Neural crest cell (in vitro differentiated cells): ENCODE data around the gene RHBDF2. TPM values are rescaled to one million over a fixed set of nuclear protein-coding genes. Genes with fewer than 3 reads are reported as not detected.
A peak's percentile ranks its signal among the peaks of the same experiment; 100 is the strongest.

ENCODE experiments used
- DNase-seq: peaks from one replicate; pipeline ENCODE4 v3.0.0; 2021; ENCODE audit warnings: low read depth, mixed read lengths, low spot score
- H3K27ac Mint-ChIP-seq: one replicate; pipeline ENCODE4 v1.8.0; 2021; ENCODE audit warnings: mild to moderate bottlenecking, mixed read lengths; ENCODE audit not compliant: unreplicated experiment
- H3K27me3 Mint-ChIP-seq: 2 replicates; pipeline ENCODE4 v1.8.0; 2021; ENCODE audit warnings: low read depth, mild to moderate bottlenecking, mixed read lengths
- H3K36me3 Mint-ChIP-seq: 2 replicates; pipeline ENCODE4 v1.8.0; 2021; ENCODE audit warnings: low read depth, mild to moderate bottlenecking, mixed read lengths
- H3K4me1 Mint-ChIP-seq: 2 replicates; pipeline ENCODE4 v1.8.0; 2021; ENCODE audit warnings: mixed read lengths
- H3K4me3 Mint-ChIP-seq: one replicate; pipeline ENCODE4 v1.8.0; 2021; ENCODE audit warnings: mild to moderate bottlenecking, mixed read lengths
- H3K9me3 Mint-ChIP-seq: 2 replicates; pipeline ENCODE4 v1.8.0; 2021; ENCODE audit warnings: mixed read lengths
- CTCF ChIP-seq: fragments of 200-600 bp; sonication (generic); conservative IDR thresholded peaks from 2 replicates; pipeline ENCODE4 v1.5.0; 2021; ENCODE audit warnings: antibody characterized with exemption, mild to moderate bottlenecking
- total RNA-seq: library from RNA; stranded (reverse); gene quantifications from 2 replicates; pipeline ENCODE4 v1.2.1, GENCODE V29; 2021

RHBDF2 gene
- total RNA-seq, 1 donor from 2014 or later: 3.6 TPM

DNA sequence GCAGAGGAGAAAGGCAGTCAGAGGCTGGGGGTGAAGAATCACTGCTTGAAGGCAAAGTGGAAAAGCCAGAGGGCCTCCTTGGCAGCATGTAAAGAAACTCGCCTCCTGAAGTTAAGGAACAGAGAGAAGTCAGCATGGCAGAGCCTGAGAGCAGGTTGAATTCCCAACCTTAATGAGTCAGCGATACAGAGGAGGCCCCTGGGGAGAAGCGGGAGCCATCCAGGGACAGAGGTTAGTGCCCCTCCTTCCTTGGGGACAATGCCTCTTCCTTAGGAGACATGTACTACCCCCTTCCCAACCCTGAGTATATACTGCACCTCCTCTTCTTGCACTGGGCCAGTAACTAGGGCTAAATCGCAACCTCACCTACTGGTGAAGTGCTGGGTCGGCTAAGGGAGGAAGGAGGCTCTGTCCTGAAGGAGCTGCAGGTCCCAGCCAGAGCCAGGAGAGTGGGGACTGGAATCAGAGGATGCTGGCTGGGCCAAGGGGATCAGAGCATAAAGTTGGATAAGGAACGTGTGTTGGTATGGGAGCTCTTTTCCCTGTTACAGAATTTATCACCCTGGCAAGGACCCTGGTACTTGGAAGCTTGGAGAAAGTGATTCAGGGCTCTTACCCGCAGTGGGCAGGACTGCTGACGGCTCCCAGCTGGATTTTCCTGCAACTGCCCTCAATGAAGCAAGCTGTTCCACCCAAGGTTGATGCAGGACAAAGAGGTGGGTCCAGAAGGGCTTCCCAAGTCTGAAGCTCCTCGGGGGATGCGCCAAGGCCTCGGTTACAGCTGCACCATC is 39.3 kb downstream of the RHBDF2 start:
- H3K4me1 Mint-ChIP-seq: peaks cover 5% of the 10 kb centered on the region
- H3K4me3 Mint-ChIP-seq: no peak overlapping the region
- no peaks in the 10 kb centered on the region for H3K36me3 Mint-ChIP-seq
- TF ChIP-seq CTCF: no peak
- peak overlapping the region; percentile 78 for H3K27ac Mint-ChIP-seq
- no peaks in the 10 kb centered on the region for H3K27me3 Mint-ChIP-seq
- no peak for DNase-seq
- no peaks in the 10 kb centered on the region for H3K9me3 Mint-ChIP-seq

GRCh38 chr17:76459674-76460073 is 41.5 kb downstream of the RHBDF2 start:
- Mint-ChIP-seq H3K4me1 (no peaks in the 10 kb centered on the region), H3K9me3 (no peaks in the 10 kb centered on the region), H3K4me3 (no peak overlapping the region), H3K27ac (no peak overlapping the region), H3K27me3 (no peaks in the 10 kb centered on the region), H3K36me3 (no peaks in the 10 kb centered on the region)
- no peak for TF ChIP-seq CTCF
- no peak for DNase-seq

- H3K4me3 Mint-ChIP-seq: peak overlapping the region; percentile 38
- H3K4me1 Mint-ChIP-seq: no peaks in the 10 kb centered on the region
- no peak overlapping the region for H3K27ac Mint-ChIP-seq
- no peaks in the 10 kb centered on the region for H3K36me3 Mint-ChIP-seq
- TF ChIP-seq CTCF: peak; percentile 48
- H3K27me3 Mint-ChIP-seq: no peaks in the 10 kb centered on the region
- DNase-seq: peak; percentile 45
- no peaks in the 10 kb centered on the region for H3K9me3 Mint-ChIP-seq
Measured at GRCh38 chr17:76458580-76459490, 42.4 kb downstream of the RHBDF2 start.

DNA sequence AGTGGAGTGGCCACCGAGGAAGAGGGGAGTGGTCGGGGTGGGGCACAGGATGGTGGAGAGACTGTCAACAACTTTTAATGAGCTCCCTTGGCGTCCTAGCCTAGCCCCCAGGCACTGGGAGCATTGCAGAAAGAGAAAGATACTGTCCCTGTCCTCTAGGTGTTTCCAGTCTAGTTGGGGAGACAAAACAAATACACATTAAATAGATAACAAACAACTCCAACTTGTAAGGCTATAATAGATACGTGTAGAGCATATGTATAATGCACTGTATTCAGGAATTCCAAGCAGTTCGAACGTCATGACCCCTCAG is 47.8 kb downstream of the RHBDF2 start:
- DNase-seq: no peak
- Mint-ChIP-seq H3K4me3 (peak overlapping the region; percentile 87), H3K36me3 (no peaks in the 10 kb centered on the region), H3K9me3 (no peaks in the 10 kb centered on the region), H3K27me3 (no peaks in the 10 kb centered on the region), H3K27ac (no peak overlapping the region), H3K4me1 (peaks cover 39% of the 10 kb centered on the region)
- TF ChIP-seq CTCF: no peak

- peak within 1 kb of the TSS; percentile 97 for H3K4me3 Mint-ChIP-seq
- DNase-seq: peak; percentile 94
- no peaks in the 10 kb centered on the region for H3K9me3 Mint-ChIP-seq
- H3K4me1 Mint-ChIP-seq: peaks cover 44% of the 10 kb centered on the region
- H3K27me3 Mint-ChIP-seq: no peaks in the 10 kb centered on the region
- peak; percentile 51 for TF ChIP-seq CTCF
- H3K36me3 Mint-ChIP-seq: no peaks in the 10 kb centered on the region
- peak within 1 kb of the TSS; percentile 91 for H3K27ac Mint-ChIP-seq
Measured at GRCh38 chr17:76452660-76453430, 48.4 kb downstream of the RHBDF2 start, which contains the start of gene UBE2O. TSS of gene UBE2O (minus strand) at chr17:76453152. CDS start at chr17:76453141, 11 bp downstream.
